HEK293 (cell line): ENCODE data around the gene HLF.

Experiments used
- EGR2 ChIP-seq: fragments of 450-650 bp; formaldehyde crosslinking; IDR thresholded peaks from 2 replicates; pipeline ENCODE4 v1.5.1; 2016; ENCODE audit warnings: low read depth, missing biosample characterization, missing genetic modification characterization
- KLF8 ChIP-seq: fragments of 450-650 bp; formaldehyde crosslinking; IDR thresholded peaks from 2 replicates; pipeline ENCODE4 v1.5.1; 2016; ENCODE audit warnings: missing biosample characterization, missing genetic modification characterization
- SCRT1 ChIP-seq: fragments of 450-650 bp; formaldehyde crosslinking; IDR thresholded peaks from 2 replicates; pipeline ENCODE4 v1.5.1; 2016; ENCODE audit warnings: missing biosample characterization, missing genetic modification characterization, borderline replicate concordance
- TCF7L2 ChIP-seq: IDR thresholded peaks from 2 replicates; pipeline ENCODE4 v1.6.1; 2011; ENCODE audit warnings: low read depth, mild to moderate bottlenecking, inconsistent platforms, low read length, moderate library complexity, borderline replicate concordance
- ZFP3 ChIP-seq: fragments of 450-650 bp; formaldehyde crosslinking; IDR thresholded peaks from 2 replicates; pipeline ENCODE4 v1.5.1; 2016; ENCODE audit warnings: low read depth, missing biosample characterization, missing genetic modification characterization
- ZNF112 ChIP-seq: fragments of 450-650 bp; formaldehyde crosslinking; IDR thresholded peaks from 2 replicates; pipeline ENCODE4 v1.5.0; 2017; ENCODE audit warnings: missing biosample characterization, missing genetic modification characterization
- ZNF132 ChIP-seq: fragments of 450-650 bp; formaldehyde crosslinking; IDR thresholded peaks from 2 replicates; pipeline ENCODE4 v1.5.1; 2017; ENCODE audit warnings: missing biosample characterization, missing genetic modification characterization, borderline replicate concordance
- ZNF138 ChIP-seq: fragments of 450-650 bp; formaldehyde crosslinking; IDR thresholded peaks from 2 replicates; pipeline ENCODE4 v1.5.1; 2016; ENCODE audit warnings: missing biosample characterization, missing genetic modification characterization, borderline replicate concordance
- ZNF175 ChIP-seq: fragments of 450-650 bp; formaldehyde crosslinking; IDR thresholded peaks from 2 replicates; pipeline ENCODE4 v1.5.1; 2016; ENCODE audit warnings: missing biosample characterization, missing genetic modification characterization
- ZNF18 ChIP-seq: fragments of 450-650 bp; formaldehyde crosslinking; IDR thresholded peaks from 2 replicates; pipeline ENCODE4 v1.5.1; 2016; ENCODE audit warnings: missing biosample characterization, missing genetic modification characterization
- ZNF2 ChIP-seq: fragments of 450-650 bp; formaldehyde crosslinking; IDR thresholded peaks from 2 replicates; pipeline ENCODE4 v1.5.1; 2016; ENCODE audit warnings: missing biosample characterization, missing genetic modification characterization
- ZNF223 ChIP-seq: fragments of 450-650 bp; formaldehyde crosslinking; IDR thresholded peaks from 2 replicates; pipeline ENCODE4 v1.5.1; 2016; ENCODE audit warnings: missing biosample characterization, missing genetic modification characterization
- ZNF24 ChIP-seq: fragments of 450-650 bp; formaldehyde crosslinking; IDR thresholded peaks from 2 replicates; pipeline ENCODE4 v1.5.1; 2016; ENCODE audit warnings: missing biosample characterization, missing genetic modification characterization
- ZNF280D ChIP-seq: fragments of 450-650 bp; formaldehyde crosslinking; IDR thresholded peaks from 2 replicates; pipeline ENCODE4 v1.5.1; 2016; ENCODE audit warnings: missing biosample characterization, missing genetic modification characterization
- ZNF302 ChIP-seq: fragments of 450-650 bp; formaldehyde crosslinking; IDR thresholded peaks from 2 replicates; pipeline ENCODE4 v1.5.1; 2016; ENCODE audit warnings: missing biosample characterization, missing genetic modification characterization, low read depth
- ZNF510 ChIP-seq: fragments of 450-650 bp; formaldehyde crosslinking; IDR thresholded peaks from 2 replicates; pipeline ENCODE4 v1.5.1; 2018; ENCODE audit warnings: mild to moderate bottlenecking, missing genetic modification characterization, missing biosample characterization; ENCODE audit not compliant: insufficient replicate concordance
- ZNF558 ChIP-seq: fragments of 450-650 bp; formaldehyde crosslinking; IDR thresholded peaks from 2 replicates; pipeline ENCODE4 v1.5.1; 2016; ENCODE audit warnings: missing biosample characterization, missing genetic modification characterization
- ZNF610 ChIP-seq: fragments of 450-650 bp; formaldehyde crosslinking; IDR thresholded peaks from 2 replicates; pipeline ENCODE4 v1.5.1; 2016; ENCODE audit warnings: missing biosample characterization, missing genetic modification characterization, borderline replicate concordance
- ZNF623 ChIP-seq: fragments of 450-650 bp; formaldehyde crosslinking; IDR thresholded peaks from 2 replicates; pipeline ENCODE4 v1.5.1; 2016; ENCODE audit warnings: missing biosample characterization, missing genetic modification characterization
- ZNF626 ChIP-seq: fragments of 450-650 bp; sonication (Bioruptor Pico); formaldehyde crosslinking; IDR thresholded peaks from 2 replicates; pipeline ENCODE4 v1.5.1; 2018; ENCODE audit warnings: missing biosample characterization, missing genetic modification characterization, inconsistent platforms
- ZNF629 ChIP-seq: fragments of 450-650 bp; formaldehyde crosslinking; IDR thresholded peaks from 2 replicates; pipeline ENCODE4 v1.5.1; 2017; ENCODE audit warnings: missing biosample characterization, missing genetic modification characterization
- ZNF658 ChIP-seq: fragments of 450-650 bp; formaldehyde crosslinking; IDR thresholded peaks from 2 replicates; pipeline ENCODE4; 2016; ENCODE audit warnings: missing biosample characterization, missing genetic modification characterization
- ZNF701 ChIP-seq: fragments of 450-650 bp; formaldehyde crosslinking; IDR thresholded peaks from 2 replicates; pipeline ENCODE4 v1.5.1; 2016; ENCODE audit warnings: missing biosample characterization, missing genetic modification characterization
- TF ChIP-seq, protein P1 (sequence below): fragments of 450-650 bp; formaldehyde crosslinking; IDR thresholded peaks from 2 replicates; pipeline ENCODE4 v1.5.0; 2017; ENCODE audit warnings: missing biosample characterization, missing genetic modification characterization, borderline replicate concordance
- TF ChIP-seq, protein P2 (sequence below): fragments of 450-650 bp; IDR thresholded peaks from 2 replicates; pipeline ENCODE4 v1.5.1; 2018; ENCODE audit warnings: missing biosample characterization, missing genetic modification characterization
- TF ChIP-seq, protein P3 (sequence below): fragments of 450-650 bp; formaldehyde crosslinking; IDR thresholded peaks from 2 replicates; pipeline ENCODE4 v1.5.1; 2016; ENCODE audit warnings: missing biosample characterization, missing genetic modification characterization
- TF ChIP-seq, protein P4 (sequence below): fragments of 450-650 bp; formaldehyde crosslinking; IDR thresholded peaks from 2 replicates; pipeline ENCODE4 v1.5.1; 2017; ENCODE audit warnings: missing biosample characterization, missing genetic modification characterization

HLF gene

DNA sequence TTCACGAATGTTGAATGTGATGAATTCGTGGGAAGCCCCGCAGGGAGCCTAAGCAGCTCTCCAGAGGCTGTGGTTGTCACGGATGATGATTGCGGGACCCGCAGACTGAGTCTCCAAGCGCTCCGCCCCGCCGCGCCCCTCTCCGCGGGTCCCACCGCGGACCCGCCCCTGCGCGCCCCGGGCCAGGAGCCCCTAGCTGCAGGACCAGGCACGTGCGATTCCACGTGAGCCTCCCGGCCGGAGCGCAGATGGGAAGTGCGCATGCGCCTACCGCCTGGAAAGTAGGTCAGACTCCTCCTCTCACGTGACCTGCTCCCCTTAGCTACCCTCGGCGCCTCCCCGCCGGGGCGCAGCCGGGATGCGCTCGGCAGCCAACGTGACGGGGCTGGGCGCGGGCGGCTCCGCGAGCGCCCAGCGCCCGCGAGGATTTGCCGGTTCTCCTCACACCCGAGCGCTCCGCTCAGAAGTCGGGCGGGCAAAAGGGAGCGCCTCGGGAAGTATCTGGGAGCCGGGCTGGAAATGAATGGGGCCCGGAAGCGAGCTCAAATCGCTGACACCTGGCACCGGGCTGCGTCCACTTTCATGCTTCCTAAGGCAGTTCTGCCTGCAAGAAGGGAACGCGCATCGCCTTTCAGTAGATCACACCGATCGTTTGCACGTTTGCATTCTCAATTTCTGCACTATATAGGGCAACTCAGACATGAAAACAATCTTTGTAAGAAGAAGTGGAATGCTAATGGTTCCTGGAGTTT is 26.4 kb upstream of the HLF start (continued):
- TF ChIP-seq KLF8 (tag by site-specific recombination) (peak; percentile 78; the same call in 1 of the 2 replicates), ZNF629 (0 out of 2 replicates have a peak, but pooled peaks have one; percentile 20), ZNF18 (tag by site-specific recombination) (peak; percentile 36; the same call in 1 of the 2 replicates), ZNF510 (no peak), ZNF138 (tag by site-specific recombination) (no peak), ZNF175 (tag by site-specific recombination) (no peak), SCRT1 (tag by site-specific recombination) (no peak), ZNF280D (tag by site-specific recombination) (no peak), TCF7L2 (no peak), ZNF701 (tag by site-specific recombination) (no peak), ZNF223 (tag by site-specific recombination) (no peak), ZNF112 (no peak), ZNF623 (tag by site-specific recombination) (no peak), ZNF610 (peak; percentile 25; the same call in 1 of the 2 replicates), ZNF626 (no peak), ZFP3 (tag by site-specific recombination) (no peak), ZNF132 (tag by site-specific recombination) (no peak), EGR2 (no peak), ZNF24 (tag by site-specific recombination) (no peak), ZNF2 (no peak), ZNF302 (no peak), ZNF658 (no peak), ZNF558 (no peak)
- TF ChIP-seq, protein P1, sequence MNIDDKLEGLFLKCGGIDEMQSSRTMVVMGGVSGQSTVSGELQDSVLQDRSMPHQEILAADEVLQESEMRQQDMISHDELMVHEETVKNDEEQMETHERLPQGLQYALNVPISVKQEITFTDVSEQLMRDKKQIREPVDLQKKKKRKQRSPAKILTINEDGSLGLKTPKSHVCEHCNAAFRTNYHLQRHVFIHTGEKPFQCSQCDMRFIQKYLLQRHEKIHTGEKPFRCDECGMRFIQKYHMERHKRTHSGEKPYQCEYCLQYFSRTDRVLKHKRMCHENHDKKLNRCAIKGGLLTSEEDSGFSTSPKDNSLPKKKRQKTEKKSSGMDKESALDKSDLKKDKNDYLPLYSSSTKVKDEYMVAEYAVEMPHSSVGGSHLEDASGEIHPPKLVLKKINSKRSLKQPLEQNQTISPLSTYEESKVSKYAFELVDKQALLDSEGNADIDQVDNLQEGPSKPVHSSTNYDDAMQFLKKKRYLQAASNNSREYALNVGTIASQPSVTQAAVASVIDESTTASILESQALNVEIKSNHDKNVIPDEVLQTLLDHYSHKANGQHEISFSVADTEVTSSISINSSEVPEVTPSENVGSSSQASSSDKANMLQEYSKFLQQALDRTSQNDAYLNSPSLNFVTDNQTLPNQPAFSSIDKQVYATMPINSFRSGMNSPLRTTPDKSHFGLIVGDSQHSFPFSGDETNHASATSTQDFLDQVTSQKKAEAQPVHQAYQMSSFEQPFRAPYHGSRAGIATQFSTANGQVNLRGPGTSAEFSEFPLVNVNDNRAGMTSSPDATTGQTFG (tag by site-specific recombination) = no peak
- TF ChIP-seq, protein P2, sequence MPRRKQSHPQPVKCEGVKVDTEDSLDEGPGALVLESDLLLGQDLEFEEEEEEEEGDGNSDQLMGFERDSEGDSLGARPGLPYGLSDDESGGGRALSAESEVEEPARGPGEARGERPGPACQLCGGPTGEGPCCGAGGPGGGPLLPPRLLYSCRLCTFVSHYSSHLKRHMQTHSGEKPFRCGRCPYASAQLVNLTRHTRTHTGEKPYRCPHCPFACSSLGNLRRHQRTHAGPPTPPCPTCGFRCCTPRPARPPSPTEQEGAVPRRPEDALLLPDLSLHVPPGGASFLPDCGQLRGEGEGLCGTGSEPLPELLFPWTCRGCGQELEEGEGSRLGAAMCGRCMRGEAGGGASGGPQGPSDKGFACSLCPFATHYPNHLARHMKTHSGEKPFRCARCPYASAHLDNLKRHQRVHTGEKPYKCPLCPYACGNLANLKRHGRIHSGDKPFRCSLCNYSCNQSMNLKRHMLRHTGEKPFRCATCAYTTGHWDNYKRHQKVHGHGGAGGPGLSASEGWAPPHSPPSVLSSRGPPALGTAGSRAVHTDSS (tag by site-specific recombination) = no peak
- TF ChIP-seq, protein P3, sequence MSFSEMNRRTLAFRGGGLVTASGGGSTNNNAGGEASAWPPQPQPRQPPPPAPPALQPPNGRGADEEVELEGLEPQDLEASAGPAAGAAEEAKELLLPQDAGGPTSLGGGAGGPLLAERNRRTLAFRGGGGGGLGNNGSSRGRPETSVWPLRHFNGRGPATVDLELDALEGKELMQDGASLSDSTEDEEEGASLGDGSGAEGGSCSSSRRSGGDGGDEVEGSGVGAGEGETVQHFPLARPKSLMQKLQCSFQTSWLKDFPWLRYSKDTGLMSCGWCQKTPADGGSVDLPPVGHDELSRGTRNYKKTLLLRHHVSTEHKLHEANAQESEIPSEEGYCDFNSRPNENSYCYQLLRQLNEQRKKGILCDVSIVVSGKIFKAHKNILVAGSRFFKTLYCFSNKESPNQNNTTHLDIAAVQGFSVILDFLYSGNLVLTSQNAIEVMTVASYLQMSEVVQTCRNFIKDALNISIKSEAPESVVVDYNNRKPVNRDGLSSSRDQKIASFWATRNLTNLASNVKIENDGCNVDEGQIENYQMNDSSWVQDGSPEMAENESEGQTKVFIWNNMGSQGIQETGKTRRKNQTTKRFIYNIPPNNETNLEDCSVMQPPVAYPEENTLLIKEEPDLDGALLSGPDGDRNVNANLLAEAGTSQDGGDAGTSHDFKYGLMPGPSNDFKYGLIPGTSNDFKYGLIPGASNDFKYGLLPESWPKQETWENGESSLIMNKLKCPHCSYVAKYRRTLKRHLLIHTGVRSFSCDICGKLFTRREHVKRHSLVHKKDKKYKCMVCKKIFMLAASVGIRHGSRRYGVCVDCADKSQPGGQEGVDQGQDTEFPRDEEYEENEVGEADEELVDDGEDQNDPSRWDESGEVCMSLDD (tag by site-specific recombination) = peak; percentile 76
- TF ChIP-seq, protein P4, sequence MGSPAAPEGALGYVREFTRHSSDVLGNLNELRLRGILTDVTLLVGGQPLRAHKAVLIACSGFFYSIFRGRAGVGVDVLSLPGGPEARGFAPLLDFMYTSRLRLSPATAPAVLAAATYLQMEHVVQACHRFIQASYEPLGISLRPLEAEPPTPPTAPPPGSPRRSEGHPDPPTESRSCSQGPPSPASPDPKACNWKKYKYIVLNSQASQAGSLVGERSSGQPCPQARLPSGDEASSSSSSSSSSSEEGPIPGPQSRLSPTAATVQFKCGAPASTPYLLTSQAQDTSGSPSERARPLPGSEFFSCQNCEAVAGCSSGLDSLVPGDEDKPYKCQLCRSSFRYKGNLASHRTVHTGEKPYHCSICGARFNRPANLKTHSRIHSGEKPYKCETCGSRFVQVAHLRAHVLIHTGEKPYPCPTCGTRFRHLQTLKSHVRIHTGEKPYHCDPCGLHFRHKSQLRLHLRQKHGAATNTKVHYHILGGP (tag by site-specific recombination) = no peak
